HG03064 (cell line): ENCODE measurements around the gene ZDHHC11B.

Source experiments
- ATAC-seq: cut with Tn5 transposase; IDR thresholded peaks from one replicate; pipeline ENCODE4 v1.9.1; 2021; ENCODE audit warnings: low read depth; ENCODE audit not compliant: unreplicated experiment

The ZDHHC11B gene

GRCh38 chr5:663436-664342 lies 120.8 kb downstream of the ZDHHC11B start:
- no peak for ATAC-seq

GRCh38 chr5:662751-663435 lies 121.6 kb downstream of the ZDHHC11B start:
- no peak for ATAC-seq

- no peak for ATAC-seq
Measured at GRCh38 chr5:661891-662750, 122.4 kb downstream of the ZDHHC11B start.

- ATAC-seq, result no peak
Measured at GRCh38 chr5:660491-661030, 124.0 kb downstream of the ZDHHC11B start.
